SH-SY5Y (cell line): ENCODE results near the gene FNIP2.

ENCODE experiments used
- GATA2 ChIP-seq: IDR thresholded peaks from 2 replicates; pipeline ENCODE4 v1.6.1; 2011; ENCODE audit warnings: mild to moderate bottlenecking, low read depth, low read length
- GATA3 ChIP-seq: IDR thresholded peaks from 2 replicates; pipeline ENCODE4 v1.6.1; 2011; ENCODE audit warnings: low read depth, mild to moderate bottlenecking, low read length, moderate library complexity

DNA sequence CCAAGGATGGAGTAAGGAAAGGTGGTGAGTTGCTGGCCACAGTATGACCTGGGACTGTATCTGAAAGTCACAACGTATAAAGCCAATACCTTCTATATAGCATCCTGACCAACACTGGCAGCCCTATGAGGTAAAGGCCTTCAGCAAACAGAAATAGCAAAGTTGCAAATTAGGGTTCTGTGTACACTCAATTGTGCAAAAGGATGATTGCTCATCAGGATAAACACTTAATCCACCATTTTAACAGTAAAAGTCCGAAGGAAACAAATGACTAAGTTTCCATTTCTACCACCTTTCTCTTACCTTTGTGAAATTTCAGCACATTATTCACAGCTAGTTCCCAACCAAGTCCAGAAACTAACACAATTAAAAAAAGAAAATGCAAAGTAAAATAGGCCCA lies 1.4 kb upstream of the FNIP2 start:
- no peak for TF ChIP-seq GATA3
- TF ChIP-seq GATA2: no peak
